Peyer's patch (tissue), 4 donors: Measurements from ENCODE around the gene F13A1. TPM values are rescaled to one million over a fixed set of nuclear protein-coding genes. Genes with fewer than 3 reads are reported as not detected.

Experiments used
- DNase-seq, 3 donors: peaks; one replicate each; pipeline ENCODE4 v3.0.0-alpha.2; 2017 to 2019
- H3K27ac ChIP-seq, 4 donors: fragments of 200-600 bp; sonication (generic); one replicate each; pipeline ENCODE4 v1.5.1; 2016 to 2019
- H3K27me3 ChIP-seq, 2 donors: fragments of 200-600 bp; sonication (generic); one replicate each; pipeline ENCODE4 v1.5.1; 2019
- H3K36me3 ChIP-seq, 3 donors: fragments of 200-600 bp; sonication (generic); one replicate each; pipeline ENCODE4 v1.5.1; 2016 to 2019
- H3K4me1 ChIP-seq, 4 donors: fragments of 200-600 bp; sonication (generic); one replicate each; pipeline ENCODE4 v1.5.1; 2016 to 2019
- H3K4me3 ChIP-seq, 4 donors: fragments of 200-600 bp; sonication (generic); 1 replicate in 3 of 4; 2 replicates in 1 of 4; pipeline ENCODE4 v1.5.1; 2016 to 2019; ENCODE audit warnings: mild to moderate bottlenecking in 1 of 4
- H3K9me3 ChIP-seq, 4 donors: fragments of 200-600 bp; sonication (generic); one replicate each; pipeline ENCODE4 v1.5.1; 2016 to 2019; ENCODE audit warnings: mild to moderate bottlenecking in 1 of 4
- CTCF ChIP-seq, 6 experiments: fragments of 450-650 bp in 4 of 6; fragments of 200-600 bp in 2 of 6; sonication (generic) in 1 of 6; IDR thresholded peaks; one replicate each; pipeline ENCODE4 v1.5.1; 2017 to 2019; ENCODE audit warnings: antibody characterized with exemption in 6 of 6, mild to moderate bottlenecking in 3 of 6, moderate library complexity in 1 of 6
- POLR2A ChIP-seq, 2 donors: fragments of 450-650 bp; IDR thresholded peaks; one replicate each; pipeline ENCODE4 v1.5.1; 2017; ENCODE audit warnings: antibody characterized with exemption in 2 of 2, mild to moderate bottlenecking in 2 of 2, moderate library complexity in 2 of 2
- total RNA-seq, 4 donors: library from RNA; depleted of rRNA; stranded (reverse); fragments of >200 nt; gene quantifications; one replicate each; pipeline ENCODE4 v1.1.0, GENCODE V29; 2016

F13A1 gene
- total RNA-seq, 4 donors from 2014 or later, result 13.0 to 29.7 (median 25.5) TPM

DNA sequence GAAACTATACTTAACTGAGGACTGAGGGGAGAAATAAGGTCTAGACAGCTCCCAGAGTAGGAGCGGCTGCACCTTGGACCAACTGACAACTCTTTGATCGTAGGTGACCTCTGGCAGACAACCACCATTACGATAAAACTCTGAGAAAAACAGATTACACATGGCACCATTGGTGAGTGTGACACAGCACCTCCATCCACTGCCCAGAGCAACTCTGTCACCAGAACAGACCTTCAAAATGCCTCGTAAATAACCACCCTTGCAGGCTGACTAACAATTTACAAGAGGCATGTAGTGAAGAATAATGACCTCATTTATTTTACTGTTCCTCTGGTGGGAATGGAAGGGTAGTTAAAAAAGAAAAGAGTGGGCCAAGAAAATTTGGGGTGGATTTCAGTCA lies 64.2 kb downstream of the F13A1 start:
- Histone ChIP-seq H3K27me3 (no peaks in the 10 kb centered on the region), H3K27ac (no peak overlapping the region)
- no peak for TF ChIP-seq POLR2A (IDR thresholded peaks at IDR 0.05)
- TF ChIP-seq CTCF (IDR thresholded peaks at IDR 0.05), result no peak

GRCh38 chr6:6251555-6252280 lies 68.7 kb downstream of the F13A1 start:
- no peak overlapping the region for H3K4me3 ChIP-seq
- no peaks in the 10 kb centered on the region for H3K36me3 ChIP-seq
- TF ChIP-seq POLR2A (IDR thresholded peaks at IDR 0.05), result no peak
- no peak for TF ChIP-seq CTCF (IDR thresholded peaks at IDR 0.05)

More for the DNA sequence above, 64.2 kb downstream of the F13A1 start:
- Histone ChIP-seq H3K4me1 (no peaks in the 10 kb centered on the region), H3K9me3 (no peaks in the 10 kb centered on the region), H3K36me3 (no peaks in the 10 kb centered on the region), H3K4me3 (no peak overlapping the region)
- DNase-seq, result no peak

GRCh38 chr6:6248651-6249050 lies 71.8 kb downstream of the F13A1 start:
- no peak overlapping the region for H3K4me3 ChIP-seq
- TF ChIP-seq CTCF (IDR thresholded peaks at IDR 0.05) (no peak), POLR2A (IDR thresholded peaks at IDR 0.05) (no peak)
- no peaks in the 10 kb centered on the region for H3K4me1 ChIP-seq
- no peaks in the 10 kb centered on the region for H3K9me3 ChIP-seq
- H3K27me3 ChIP-seq, result no peaks in the 10 kb centered on the region
- no peaks in the 10 kb centered on the region for H3K36me3 ChIP-seq
- no peak for DNase-seq
- H3K27ac ChIP-seq, result no peak overlapping the region

More at GRCh38 chr6:6251555-6252280, 68.7 kb downstream of the F13A1 start:
- Histone ChIP-seq H3K4me1 (no peaks in the 10 kb centered on the region), H3K9me3 (no peaks in the 10 kb centered on the region), H3K27me3 (no peaks in the 10 kb centered on the region), H3K27ac (no peak overlapping the region)
- DNase-seq, result no peak

- Histone ChIP-seq H3K27me3 (no peaks in the 10 kb centered on the region), H3K27ac (no peak overlapping the region), H3K4me1 (no peaks in the 10 kb centered on the region), H3K9me3 (no peaks in the 10 kb centered on the region), H3K4me3 (no peak overlapping the region), H3K36me3 (no peaks in the 10 kb centered on the region)
- TF ChIP-seq POLR2A (IDR thresholded peaks at IDR 0.05), result no peak
- no peak for DNase-seq
Observed at GRCh38 chr6:6246544-6246943, 73.9 kb downstream of the F13A1 start.

GRCh38 chr6:6244624-6245023 lies 75.8 kb downstream of the F13A1 start:
- H3K27ac ChIP-seq, result peak overlapping the region in 2 of 4 donors; percentile 18 to 40
- no peaks in the 10 kb centered on the region for H3K4me1 ChIP-seq
- no peak for TF ChIP-seq POLR2A (IDR thresholded peaks at IDR 0.05)
- TF ChIP-seq CTCF (IDR thresholded peaks at IDR 0.05), result no peak
- H3K9me3 ChIP-seq, result no peaks in the 10 kb centered on the region
- H3K36me3 ChIP-seq, result no peaks in the 10 kb centered on the region
- no peak for DNase-seq
- no peaks in the 10 kb centered on the region for H3K27me3 ChIP-seq
- no peak overlapping the region for H3K4me3 ChIP-seq

- peak in 2 of 3 donors; percentile 64 to 75 for DNase-seq
- H3K27me3 ChIP-seq, result no peaks in the 10 kb centered on the region
- TF ChIP-seq POLR2A (IDR thresholded peaks at IDR 0.05), result no peak
- no peaks in the 10 kb centered on the region for H3K4me1 ChIP-seq
- H3K36me3 ChIP-seq, result no peaks in the 10 kb centered on the region
- H3K27ac ChIP-seq, result peak overlapping the region in 2 of 4 donors; percentile 18 to 32
- H3K4me3 ChIP-seq, result no peak overlapping the region
- H3K9me3 ChIP-seq, result no peaks in the 10 kb centered on the region
Observed at GRCh38 chr6:6243846-6244245, 76.6 kb downstream of the F13A1 start.
